Gastroesophageal sphincter (tissue), 3 donors: Measurements from ENCODE around the gene NR2C2.

Experiments
- POLR2AphosphoS5 ChIP-seq: sonication (generic); formaldehyde crosslinking; IDR thresholded peaks from one replicate; pipeline ENCODE4 v1.6.1; 2017; ENCODE audit warnings: antibody characterized with exemption
- TF ChIP-seq, protein P1 (sequence below), 4 experiments: fragments of 200-600 bp in 2 of 4; fragments of 450-650 bp in 2 of 4; sonication (generic) in 1 of 4; IDR thresholded peaks; one replicate each; pipeline ENCODE4 v1.5.1; 2017 to 2019; ENCODE audit warnings: antibody characterized with exemption in 4 of 4, mild to moderate bottlenecking in 2 of 4, moderate library complexity in 2 of 4

DNA sequence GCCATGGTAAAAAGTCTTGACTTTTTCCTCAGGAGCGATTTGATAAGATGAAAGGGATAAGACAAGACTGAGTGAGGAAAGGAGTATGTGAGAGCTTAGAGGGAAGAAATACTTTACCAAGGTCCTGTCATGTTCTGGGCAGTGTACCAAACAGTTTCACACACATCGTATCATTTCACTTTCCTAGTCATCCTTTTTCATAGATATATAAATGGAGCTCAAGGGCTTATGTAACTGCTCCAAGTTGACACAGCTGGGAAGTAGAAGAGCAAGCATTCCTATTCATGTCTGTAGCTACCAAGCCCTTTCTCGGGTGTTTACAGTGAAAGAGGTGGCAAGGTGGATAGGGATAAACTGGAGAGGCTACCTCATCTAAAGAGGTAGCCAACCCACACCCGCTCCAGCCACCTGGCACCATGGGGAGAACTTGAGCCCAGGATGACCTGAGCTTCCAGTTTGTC is 60.3 kb downstream of the NR2C2 start:
- TF ChIP-seq POLR2AphosphoS5, result peak; percentile 14
- TF ChIP-seq, protein P1, sequence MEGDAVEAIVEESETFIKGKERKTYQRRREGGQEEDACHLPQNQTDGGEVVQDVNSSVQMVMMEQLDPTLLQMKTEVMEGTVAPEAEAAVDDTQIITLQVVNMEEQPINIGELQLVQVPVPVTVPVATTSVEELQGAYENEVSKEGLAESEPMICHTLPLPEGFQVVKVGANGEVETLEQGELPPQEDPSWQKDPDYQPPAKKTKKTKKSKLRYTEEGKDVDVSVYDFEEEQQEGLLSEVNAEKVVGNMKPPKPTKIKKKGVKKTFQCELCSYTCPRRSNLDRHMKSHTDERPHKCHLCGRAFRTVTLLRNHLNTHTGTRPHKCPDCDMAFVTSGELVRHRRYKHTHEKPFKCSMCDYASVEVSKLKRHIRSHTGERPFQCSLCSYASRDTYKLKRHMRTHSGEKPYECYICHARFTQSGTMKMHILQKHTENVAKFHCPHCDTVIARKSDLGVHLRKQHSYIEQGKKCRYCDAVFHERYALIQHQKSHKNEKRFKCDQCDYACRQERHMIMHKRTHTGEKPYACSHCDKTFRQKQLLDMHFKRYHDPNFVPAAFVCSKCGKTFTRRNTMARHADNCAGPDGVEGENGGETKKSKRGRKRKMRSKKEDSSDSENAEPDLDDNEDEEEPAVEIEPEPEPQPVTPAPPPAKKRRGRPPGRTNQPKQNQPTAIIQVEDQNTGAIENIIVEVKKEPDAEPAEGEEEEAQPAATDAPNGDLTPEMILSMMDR (IDR thresholded peaks at IDR 0.05), result no peak
